GM12891 (cell line): ENCODE measurements around the gene HOXC13.

Experiments
- DNase-seq: peaks from one replicate; pipeline ENCODE4 v3.0.0; 2011; ENCODE audit warnings: low spot score; ENCODE audit not compliant: insufficient read length
- FAIRE-seq: peaks from 2 replicates; lab custom pipeline; 2011; peaks lifted over from hg19 to GRCh38; lab: Jason Lieb, UNC
- PAX5 ChIP-seq: IDR thresholded peaks from 2 replicates; pipeline ENCODE4 v1.6.1; 2011; ENCODE audit warnings: low read length, moderate library complexity, mild to moderate bottlenecking; ENCODE audit not compliant: insufficient read depth, severe bottlenecking
- POLR2A ChIP-seq: IDR thresholded peaks from 2 replicates; pipeline ENCODE4 v1.6.1; 2011; ENCODE audit warnings: low read depth, low read length, control low read depth
- POLR2AphosphoS5 ChIP-seq: IDR thresholded peaks from 2 replicates; pipeline ENCODE4 v1.6.1; 2011; ENCODE audit warnings: low read depth, low read length, control low read depth
- POU2F2 ChIP-seq: IDR thresholded peaks from 2 replicates; pipeline ENCODE4 v1.6.1; 2011; ENCODE audit warnings: low read depth, mild to moderate bottlenecking, control low read depth, low read length, moderate library complexity
- SPI1 ChIP-seq: IDR thresholded peaks from 2 replicates; pipeline ENCODE4 v1.6.1; 2011; ENCODE audit warnings: low read depth, low read length, control low read depth
- TAF1 ChIP-seq: IDR thresholded peaks from 2 replicates; pipeline ENCODE4 v1.6.1; 2011; ENCODE audit warnings: low read depth, low read length, control low read depth

The HOXC13 gene

GRCh38 chr12:53994009-53994263 is 55.3 kb downstream of the HOXC13 start:
- DNase-seq (no peak), FAIRE-seq (no peak)
- TF ChIP-seq PAX5 (no peak), POU2F2 (no peak), SPI1 (no peak), POLR2AphosphoS5 (no peak), TAF1 (no peak), POLR2A (no peak)

- DNase-seq (no peak), FAIRE-seq (no peak)
- TF ChIP-seq POU2F2 (no peak), POLR2AphosphoS5 (no peak), POLR2A (no peak), SPI1 (no peak), PAX5 (no peak), TAF1 (no peak)
Measured at GRCh38 chr12:53994264-53995001, 55.8 kb downstream of the HOXC13 start.

GRCh38 chr12:53995002-53995377 is 56.4 kb downstream of the HOXC13 start:
- FAIRE-seq (no peak), DNase-seq (no peak)
- TF ChIP-seq TAF1, result no peak
- no peak for TF ChIP-seq POLR2A
- TF ChIP-seq SPI1, result no peak
- TF ChIP-seq POU2F2, result no peak

- no peak for FAIRE-seq
- TF ChIP-seq TAF1 (no peak), SPI1 (no peak), PAX5 (no peak), POLR2AphosphoS5 (no peak), POU2F2 (no peak), POLR2A (no peak)
- no peak for DNase-seq
Measured at GRCh38 chr12:53995378-53996239, 57.0 kb downstream of the HOXC13 start.
